Measurements from ENCODE around the gene WWOX.

DNA sequence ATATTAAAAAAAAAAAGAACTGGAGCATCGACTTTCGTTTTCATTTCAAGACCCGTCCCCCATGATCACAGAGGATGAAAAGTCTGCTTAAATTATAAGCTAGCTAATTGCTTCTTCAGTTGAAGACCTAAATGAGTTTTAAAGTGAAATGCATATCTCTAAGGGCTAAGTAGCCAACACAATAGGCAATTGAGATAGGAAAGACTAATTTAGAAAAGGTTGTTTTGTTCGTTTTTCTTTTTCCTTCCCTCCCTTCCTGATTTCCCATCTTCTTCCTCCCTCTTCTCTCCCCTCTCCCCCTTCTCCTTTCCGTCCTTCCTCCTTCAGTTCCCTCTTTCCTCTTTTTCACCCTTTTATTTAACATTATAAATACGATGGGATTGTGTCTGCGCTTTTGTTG, 377.2 kb downstream of the WWOX start:
- TF ChIP-seq, protein P1, sequence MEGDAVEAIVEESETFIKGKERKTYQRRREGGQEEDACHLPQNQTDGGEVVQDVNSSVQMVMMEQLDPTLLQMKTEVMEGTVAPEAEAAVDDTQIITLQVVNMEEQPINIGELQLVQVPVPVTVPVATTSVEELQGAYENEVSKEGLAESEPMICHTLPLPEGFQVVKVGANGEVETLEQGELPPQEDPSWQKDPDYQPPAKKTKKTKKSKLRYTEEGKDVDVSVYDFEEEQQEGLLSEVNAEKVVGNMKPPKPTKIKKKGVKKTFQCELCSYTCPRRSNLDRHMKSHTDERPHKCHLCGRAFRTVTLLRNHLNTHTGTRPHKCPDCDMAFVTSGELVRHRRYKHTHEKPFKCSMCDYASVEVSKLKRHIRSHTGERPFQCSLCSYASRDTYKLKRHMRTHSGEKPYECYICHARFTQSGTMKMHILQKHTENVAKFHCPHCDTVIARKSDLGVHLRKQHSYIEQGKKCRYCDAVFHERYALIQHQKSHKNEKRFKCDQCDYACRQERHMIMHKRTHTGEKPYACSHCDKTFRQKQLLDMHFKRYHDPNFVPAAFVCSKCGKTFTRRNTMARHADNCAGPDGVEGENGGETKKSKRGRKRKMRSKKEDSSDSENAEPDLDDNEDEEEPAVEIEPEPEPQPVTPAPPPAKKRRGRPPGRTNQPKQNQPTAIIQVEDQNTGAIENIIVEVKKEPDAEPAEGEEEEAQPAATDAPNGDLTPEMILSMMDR (IDR thresholded peaks at IDR 0.05; ENCODE audit: low read depth, low read length) = no peak
- TF ChIP-seq POLR2A (IDR thresholded peaks at IDR 0.05; ENCODE audit: extremely low read depth, insufficient read length) = no peak
- TF ChIP-seq MYC (IDR thresholded peaks at IDR 0.05; ENCODE audit: low read depth, low read length) = no peak
- TF ChIP-seq, protein P2, sequence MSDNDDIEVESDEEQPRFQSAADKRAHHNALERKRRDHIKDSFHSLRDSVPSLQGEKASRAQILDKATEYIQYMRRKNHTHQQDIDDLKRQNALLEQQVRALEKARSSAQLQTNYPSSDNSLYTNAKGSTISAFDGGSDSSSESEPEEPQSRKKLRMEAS (IDR thresholded peaks at IDR 0.05; ENCODE audit: low read depth, low read length) = no peak

Measured in NB4 (cell line).